Superior temporal gyrus (tissue), 1 donor: ENCODE data around the gene GXYLT2.
A peak's percentile ranks its signal among the peaks of the same experiment; 100 is the strongest.

ENCODE experiments used
- DNase-seq: peaks from one replicate; pipeline ENCODE4 v3.0.0-alpha.2; 2016; ENCODE audit errors: extremely low spot score

GXYLT2 gene

GRCh38 chr3:72887705-72888545 lies at the start of gene GXYLT2:
GXYLT2 (plus strand) TSS chr3:72888046; CDS start chr3:72888234, 188 bp downstream.
- DNase-seq: peak; percentile 78

- DNase-seq: no peak
Measured at GRCh38 chr3:72839057-72839456, 48.8 kb upstream of the GXYLT2 start.

- DNase-seq: no peak
Measured at GRCh38 chr3:72844436-72844993, 43.3 kb upstream of the GXYLT2 start.

- DNase-seq: no peak
Measured at GRCh38 chr3:72846166-72846565, 41.7 kb upstream of the GXYLT2 start.

GRCh38 chr3:72847282-72847681 lies 40.6 kb upstream of the GXYLT2 start:
- DNase-seq: no peak

DNA sequence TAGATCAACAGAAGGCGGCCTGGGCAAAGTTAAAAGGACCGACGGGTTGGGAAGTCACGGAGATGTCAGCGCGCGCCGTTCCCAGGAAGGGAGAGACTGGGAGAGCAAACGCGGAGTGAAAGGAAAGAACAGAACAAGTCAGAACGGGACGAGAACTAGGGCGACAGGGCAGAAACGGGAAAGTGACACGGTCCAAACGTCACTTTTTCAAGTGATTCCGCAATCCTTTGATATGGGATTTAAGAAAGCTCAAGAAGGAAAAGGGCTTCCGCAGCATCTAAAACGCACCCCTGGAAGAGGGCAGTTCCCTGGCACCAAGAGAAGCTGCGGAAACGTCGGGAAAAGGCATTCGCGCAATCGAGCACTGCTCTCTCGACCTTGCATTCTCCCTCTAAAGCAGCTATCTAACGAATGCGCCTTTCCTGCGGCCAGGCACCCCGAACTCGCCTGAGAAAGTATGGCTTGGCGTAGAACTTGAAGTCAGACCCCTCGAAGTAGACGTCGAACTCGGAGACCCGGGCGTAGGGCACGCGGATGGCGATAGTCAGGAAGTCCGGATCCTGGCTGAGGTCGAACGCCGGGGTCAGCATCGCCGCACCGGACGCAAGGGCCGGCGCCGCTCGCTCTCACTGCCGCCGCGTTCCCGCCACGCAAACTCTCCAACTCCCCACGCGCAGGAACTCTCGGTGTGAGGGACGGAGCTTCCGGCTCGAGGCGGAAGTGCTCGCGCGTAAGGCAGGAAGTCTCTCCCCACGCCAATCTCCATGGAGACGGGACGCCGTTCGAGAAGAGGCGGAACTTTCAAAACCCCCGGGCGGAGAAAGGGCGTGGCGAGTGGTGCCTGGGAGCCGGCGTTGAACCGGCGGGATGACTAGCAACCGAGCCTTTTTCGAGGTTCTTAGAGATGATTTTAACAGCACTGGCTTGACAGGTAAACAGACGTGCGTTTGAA lies 39.8 kb upstream of the GXYLT2 start, which contains the start of gene SHQ1:
TSS of gene SHQ1 (minus strand) at position 695 of the 952 bp plus-strand sequence. CDS start at position 590, 105 bp downstream.
- peak; percentile 97 for DNase-seq

GRCh38 chr3:72848703-72849081 lies 39.2 kb upstream of the GXYLT2 start:
- DNase-seq: no peak

DNA sequence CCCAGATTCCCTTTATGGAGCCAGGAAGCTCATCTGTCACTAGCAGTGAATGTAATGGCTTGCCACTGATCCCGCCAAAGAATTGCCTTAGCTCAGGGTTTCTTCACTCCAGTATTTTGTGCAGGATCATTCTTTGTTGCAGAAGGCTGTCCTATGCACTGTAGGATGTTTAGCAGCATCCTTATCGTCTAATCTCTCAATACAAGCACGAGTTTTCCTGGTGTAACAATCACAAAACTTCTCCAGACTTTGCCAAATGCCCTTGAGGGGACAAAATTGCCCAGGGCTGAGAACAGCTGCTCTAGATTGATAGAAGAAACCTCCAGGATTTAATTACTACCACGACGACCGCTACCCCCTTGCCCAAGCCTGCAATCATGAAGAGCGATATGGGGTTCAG lies 32.8 kb upstream of the GXYLT2 start:
- no peak for DNase-seq

DNA sequence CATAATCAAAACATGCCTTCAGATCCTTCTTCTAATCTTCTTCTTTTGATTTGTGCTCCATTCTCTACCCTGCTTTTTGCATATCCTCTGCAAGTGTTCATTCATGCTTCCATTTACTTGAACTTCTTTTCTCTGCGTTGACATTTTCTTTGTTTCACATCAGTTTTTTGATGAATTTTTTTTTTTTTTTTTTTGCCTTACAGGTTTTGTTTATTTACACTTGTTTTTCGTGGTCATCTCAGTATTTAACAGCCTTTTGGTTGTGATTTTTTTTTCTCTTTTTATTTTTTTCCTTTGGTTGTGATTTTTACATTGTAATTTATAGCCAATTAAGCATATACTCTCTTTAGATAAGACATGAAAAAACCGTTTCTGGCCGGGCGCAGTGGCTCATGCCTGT lies 27.8 kb upstream of the GXYLT2 start:
- no peak for DNase-seq

GRCh38 chr3:72860846-72861245 lies 27.0 kb upstream of the GXYLT2 start:
- no peak for DNase-seq

DNA sequence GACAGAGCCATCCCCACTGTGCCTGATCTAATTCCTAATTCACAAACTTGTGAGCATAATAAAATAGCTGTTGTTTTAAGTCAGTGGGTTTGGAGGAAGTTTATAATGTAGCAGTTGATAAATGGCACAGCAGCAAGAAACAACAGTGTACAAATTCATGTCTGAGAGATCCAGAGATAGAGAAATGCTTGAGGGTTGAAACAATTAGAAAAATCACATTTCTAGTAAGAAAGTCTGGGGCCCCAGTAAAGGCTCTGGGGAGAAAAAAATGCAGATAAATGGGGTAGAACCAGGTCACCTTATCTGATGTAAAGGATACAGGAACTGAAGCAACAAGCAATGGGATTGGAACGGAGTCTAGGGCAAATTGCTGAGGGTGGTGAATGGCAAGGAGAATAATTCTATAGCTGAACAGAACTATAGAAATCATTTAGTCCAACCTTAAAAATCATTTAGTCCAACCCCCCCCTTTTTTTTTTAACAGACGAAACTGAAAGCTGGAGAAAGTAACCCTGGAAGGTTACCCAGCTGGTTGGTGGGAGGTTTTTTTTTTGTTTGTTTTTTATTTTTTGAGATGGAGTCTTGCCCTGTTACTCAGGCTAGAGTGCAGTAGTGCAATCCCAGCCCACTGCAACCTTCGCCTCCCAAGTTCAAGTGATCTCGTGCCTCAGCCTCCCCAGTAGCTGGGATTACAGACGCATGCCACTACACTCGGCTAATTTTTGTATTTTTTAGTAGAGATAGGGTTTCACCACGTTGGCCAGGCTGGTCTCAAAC lies 25.3 kb upstream of the GXYLT2 start:
- DNase-seq: no peak

DNA sequence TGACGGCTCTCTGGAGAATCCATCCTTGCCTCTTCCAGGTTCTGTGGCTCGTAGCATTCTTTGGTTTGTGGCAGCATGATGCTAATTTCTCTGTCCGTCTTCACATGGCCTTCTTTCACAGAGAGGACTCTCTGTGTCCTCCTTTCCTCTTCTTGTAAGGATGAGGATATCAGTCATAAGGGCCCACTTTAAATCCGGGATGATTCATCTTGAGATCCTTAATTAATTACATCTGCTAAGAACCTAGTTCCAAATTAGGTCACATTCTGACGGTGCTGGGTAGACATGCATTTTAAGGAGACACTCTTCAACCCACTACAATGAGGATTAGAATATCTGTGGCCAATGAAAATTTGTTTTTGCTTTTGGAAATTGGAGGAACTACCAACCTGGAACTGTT lies 15.7 kb upstream of the GXYLT2 start:
- no peak for DNase-seq

DNA sequence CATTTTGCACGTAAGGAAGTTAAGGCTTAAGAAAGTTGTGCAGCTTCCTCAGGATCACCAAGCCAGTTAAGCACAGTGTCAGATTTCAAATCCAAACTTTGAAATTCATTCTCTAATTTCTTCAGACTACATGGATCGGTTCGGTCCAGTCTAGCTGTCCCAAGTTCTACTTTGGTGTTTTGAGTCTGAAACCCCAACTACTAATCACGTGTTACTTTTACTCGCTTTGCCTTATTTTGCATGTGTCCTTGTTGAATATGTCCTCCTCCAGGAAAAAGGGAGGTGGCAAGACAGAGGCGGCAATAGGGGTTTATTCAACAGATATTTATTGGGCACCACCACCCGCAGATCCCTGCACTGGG lies 522 bp upstream of the GXYLT2 start:
- DNase-seq: peak; percentile 49

DNA sequence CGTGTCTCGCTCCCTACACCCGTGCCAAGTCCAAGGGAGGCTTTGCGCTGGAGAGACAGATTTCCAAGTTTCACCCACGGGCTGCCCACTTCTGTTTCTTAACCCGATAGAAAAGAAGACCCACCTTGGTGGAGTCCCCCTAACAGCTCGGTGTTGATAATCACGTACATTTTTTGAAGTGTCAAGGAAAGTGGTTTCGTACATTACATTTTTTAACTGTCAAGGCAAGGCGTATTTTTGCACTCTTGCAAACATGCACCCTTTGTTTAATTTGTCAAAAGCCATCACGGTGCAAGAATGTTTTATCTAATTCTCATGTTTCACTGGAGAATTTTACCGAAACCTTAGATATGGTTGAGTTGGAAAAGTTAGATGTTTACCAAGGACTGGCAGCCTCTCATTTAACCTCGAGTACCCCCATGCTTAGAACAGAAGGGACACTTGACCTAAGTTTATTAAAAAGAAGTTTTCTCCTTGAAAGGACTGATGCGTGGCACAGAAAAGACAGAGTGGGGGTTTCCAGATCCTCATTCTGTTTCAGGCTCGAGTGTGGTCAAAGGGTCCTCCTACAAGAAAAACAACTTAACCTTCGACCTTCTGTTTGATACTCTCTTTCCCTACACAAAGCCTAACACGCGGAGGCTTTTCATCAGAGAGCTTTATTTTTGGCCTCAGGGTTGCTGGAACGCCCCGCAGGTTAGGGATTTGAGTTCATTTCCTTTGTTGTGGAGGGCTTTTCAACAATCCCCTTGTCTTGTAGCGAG lies 882 bp downstream of the GXYLT2 start:
- peak; percentile 77 for DNase-seq

DNA sequence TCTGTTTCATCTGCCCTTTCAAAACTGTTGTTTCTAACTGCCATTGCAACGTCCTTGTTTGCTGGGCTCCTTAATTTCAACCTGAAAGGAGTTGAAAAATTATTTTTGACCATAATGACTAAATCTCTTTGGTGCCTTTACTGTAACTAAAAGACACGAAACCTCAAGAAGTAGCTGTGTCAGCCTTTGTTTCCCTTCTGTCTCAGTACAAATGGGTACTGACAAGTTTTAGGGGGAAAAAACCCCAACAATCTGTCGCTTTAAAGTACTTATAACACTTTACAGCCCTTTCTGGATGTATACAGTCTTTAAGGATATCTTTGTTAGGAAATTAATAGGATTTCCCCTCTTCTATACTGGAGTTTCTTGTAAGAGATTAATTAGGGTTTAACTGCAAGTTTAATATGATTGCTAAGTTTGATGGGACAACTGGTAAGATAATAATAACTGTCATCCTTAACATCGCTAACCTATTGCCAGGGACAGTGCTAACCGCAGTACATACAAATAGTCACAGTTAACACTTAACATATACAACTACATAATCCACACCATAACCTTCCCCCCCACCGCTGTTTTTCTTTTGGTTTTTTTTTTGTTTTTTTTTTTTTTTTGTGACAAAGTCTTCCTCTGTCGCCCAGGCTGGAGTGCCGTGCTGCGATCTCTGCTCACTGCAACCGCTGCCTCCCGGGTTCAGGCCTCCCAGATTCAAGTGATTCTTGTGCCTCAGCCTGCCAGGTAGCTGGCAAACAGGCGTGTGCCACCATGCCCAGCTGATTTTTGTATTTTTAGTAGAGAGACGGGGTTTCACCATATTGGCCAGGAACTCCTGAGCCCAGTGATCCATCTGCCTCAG lies 1.7 kb downstream of the GXYLT2 start:
- peak; percentile 76 for DNase-seq

DNA sequence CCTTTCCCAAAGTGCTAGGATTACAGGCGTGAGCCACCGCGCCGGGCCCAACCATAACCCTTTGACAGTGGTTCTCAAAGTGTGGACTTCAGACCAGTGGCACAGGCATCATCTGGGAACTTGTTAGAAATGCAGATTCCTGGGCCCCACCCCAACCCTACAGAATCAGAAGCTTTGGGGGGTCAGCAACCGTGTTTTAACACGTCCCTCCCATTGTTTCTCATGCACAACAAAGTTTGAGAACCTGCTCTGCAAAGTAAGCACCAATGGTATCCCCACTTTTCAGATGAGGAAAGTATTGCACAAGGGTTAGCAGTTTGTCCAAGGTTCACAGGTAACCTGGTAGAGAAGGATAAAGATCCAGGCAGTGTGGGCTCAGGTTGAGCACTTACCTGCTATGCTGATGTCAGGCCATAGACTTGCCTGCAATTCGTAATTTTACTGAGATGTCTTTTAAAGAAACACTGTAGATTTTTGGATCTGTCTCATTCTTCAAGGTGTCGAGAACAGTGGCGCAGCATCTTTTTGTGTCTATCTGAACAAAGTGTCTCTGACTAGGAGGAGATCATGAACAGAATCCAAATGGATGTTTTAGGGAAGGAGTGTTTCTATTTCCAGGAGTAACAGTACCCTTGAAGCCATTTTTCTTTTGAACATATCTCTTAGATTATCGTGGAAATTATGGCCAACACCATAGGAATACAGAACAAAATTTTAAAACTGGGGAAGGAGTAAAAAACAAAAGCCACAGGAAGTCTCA lies 2.5 kb downstream of the GXYLT2 start:
- peak; percentile 69 for DNase-seq

DNA sequence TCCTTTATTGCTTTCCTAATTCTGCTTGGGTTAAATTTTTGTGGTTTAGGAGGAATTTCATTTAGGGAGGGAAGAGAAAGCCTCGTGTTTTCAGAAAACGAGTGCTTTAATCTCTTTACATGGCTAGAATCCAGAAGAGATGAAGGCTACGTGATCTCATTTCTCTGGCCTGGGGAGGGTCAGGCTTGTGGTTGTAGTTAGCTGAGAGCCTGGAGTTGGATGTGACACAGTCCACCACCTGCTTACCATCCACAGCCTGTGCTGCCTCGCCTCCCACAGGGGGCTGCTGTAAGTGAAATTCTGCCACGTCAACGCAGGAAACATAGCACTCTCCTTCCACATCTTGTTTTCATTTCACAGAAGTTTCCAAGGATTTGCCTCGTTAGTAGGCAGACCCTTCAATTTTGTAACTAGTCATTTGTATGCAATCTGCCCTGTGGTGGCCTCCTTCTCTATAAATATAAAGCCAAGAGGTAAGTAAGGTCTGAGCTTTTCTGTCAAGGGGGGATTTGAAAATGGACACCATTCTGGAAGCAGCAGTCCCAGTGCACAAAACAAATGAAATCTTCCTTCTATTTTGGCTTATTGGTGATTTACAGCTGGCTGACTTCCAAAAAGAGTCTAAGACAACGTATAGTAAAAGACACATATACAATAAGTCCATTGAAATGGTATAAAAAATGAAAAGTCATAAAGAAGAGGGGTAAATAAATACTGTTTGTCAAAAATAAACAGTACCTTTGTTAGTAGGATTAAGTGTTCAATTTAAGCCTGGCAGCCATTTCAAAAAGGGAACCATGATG lies 3.4 kb downstream of the GXYLT2 start:
- peak; percentile 64 for DNase-seq
